Neural progenitor cell (in vitro differentiated cells): ENCODE measurements around the gene MTRFR.

Experiments used
- EZH2 ChIP-seq: fragments of 200-600 bp; sonication (generic); IDR thresholded peaks from 2 replicates; pipeline ENCODE4 v1.6.1; 2017; ENCODE audit warnings: antibody characterized with exemption, mild to moderate bottlenecking, moderate library complexity
- EZH2phosphoT487 ChIP-seq: fragments of 200-600 bp; sonication (generic); IDR thresholded peaks from 2 replicates; pipeline ENCODE4 v1.6.1; 2017; ENCODE audit warnings: antibody characterized with exemption
- TF ChIP-seq, protein P1 (sequence below): fragments of 200-600 bp; sonication (generic); IDR thresholded peaks from 2 replicates; pipeline ENCODE4 v1.5.1; 2017; ENCODE audit warnings: antibody characterized with exemption, mild to moderate bottlenecking

DNA sequence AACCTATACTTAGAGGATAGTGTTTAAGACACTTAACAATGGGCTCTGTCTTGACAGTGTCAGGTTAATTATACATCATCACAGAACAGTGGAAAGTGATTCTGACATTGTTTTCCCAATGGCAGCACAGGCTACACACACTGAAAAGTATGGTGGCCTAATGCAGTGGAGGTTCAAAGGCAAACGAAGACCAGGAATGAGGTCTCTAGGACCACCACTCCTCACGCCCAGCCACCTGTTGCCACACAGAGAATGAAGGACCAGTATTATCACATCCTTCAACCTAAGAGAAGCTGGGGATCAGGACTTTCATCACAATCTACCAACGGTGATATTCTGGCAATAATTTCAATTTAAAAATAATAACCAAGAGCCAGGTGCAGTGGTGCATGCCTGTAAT, 73.0 kb downstream of the MTRFR start:
- no peak for TF ChIP-seq EZH2
- TF ChIP-seq, protein P1, sequence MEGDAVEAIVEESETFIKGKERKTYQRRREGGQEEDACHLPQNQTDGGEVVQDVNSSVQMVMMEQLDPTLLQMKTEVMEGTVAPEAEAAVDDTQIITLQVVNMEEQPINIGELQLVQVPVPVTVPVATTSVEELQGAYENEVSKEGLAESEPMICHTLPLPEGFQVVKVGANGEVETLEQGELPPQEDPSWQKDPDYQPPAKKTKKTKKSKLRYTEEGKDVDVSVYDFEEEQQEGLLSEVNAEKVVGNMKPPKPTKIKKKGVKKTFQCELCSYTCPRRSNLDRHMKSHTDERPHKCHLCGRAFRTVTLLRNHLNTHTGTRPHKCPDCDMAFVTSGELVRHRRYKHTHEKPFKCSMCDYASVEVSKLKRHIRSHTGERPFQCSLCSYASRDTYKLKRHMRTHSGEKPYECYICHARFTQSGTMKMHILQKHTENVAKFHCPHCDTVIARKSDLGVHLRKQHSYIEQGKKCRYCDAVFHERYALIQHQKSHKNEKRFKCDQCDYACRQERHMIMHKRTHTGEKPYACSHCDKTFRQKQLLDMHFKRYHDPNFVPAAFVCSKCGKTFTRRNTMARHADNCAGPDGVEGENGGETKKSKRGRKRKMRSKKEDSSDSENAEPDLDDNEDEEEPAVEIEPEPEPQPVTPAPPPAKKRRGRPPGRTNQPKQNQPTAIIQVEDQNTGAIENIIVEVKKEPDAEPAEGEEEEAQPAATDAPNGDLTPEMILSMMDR = no peak
- TF ChIP-seq EZH2phosphoT487 = no peak
